Smooth muscle cell (in vitro differentiated cells): ENCODE data around the gene LRP1B. TPM values are rescaled to one million over a fixed set of nuclear protein-coding genes. Genes with fewer than 3 reads are reported as not detected.

Source experiments
- DNase-seq: peaks from one replicate; lab custom pipeline; 2025; ENCODE audit not compliant: unreplicated experiment; lab: John Stamatoyannopoulos, UW
- H2AFZ ChIP-seq: fragments of 200-600 bp; sonication (generic); 2 replicates; pipeline ENCODE4 v1.6.0; 2016; ENCODE audit warnings: antibody characterized with exemption, low read depth, mild to moderate bottlenecking
- H3F3A ChIP-seq: fragments of 200-600 bp; sonication (generic); 2 replicates; pipeline ENCODE4 v1.6.0; 2017; ENCODE audit warnings: antibody characterized with exemption, low read depth
- H3K27ac ChIP-seq: fragments of 200-600 bp; sonication (generic); 2 replicates; pipeline ENCODE4 v1.5.1; 2016; ENCODE audit warnings: low read depth, mild to moderate bottlenecking
- H3K27me3 ChIP-seq: fragments of 200-600 bp; sonication (generic); 2 replicates; pipeline ENCODE4 v1.6.1; 2016; ENCODE audit warnings: low read depth, mild to moderate bottlenecking
- H3K36me3 ChIP-seq: fragments of 200-600 bp; sonication (generic); 2 replicates; pipeline ENCODE4 v1.5.1; 2016; ENCODE audit warnings: low read depth
- H3K4me1 ChIP-seq: fragments of 200-600 bp; sonication (generic); 2 replicates; pipeline ENCODE4 v1.5.1; 2016; ENCODE audit warnings: low read depth
- H3K4me2 ChIP-seq: fragments of 200-600 bp; sonication (generic); 2 replicates; pipeline ENCODE4 v1.6.0; 2016; ENCODE audit warnings: mild to moderate bottlenecking
- H3K4me3 ChIP-seq: fragments of 200-600 bp; sonication (generic); 2 replicates; pipeline ENCODE4 v1.5.1; 2016; ENCODE audit warnings: mild to moderate bottlenecking
- H3K79me2 ChIP-seq: fragments of 200-600 bp; sonication (generic); 2 replicates; pipeline ENCODE4 v1.6.0; 2016; ENCODE audit warnings: low read depth, mild to moderate bottlenecking
- H3K9ac ChIP-seq: fragments of 200-600 bp; sonication (generic); 2 replicates; pipeline ENCODE4 v1.6.0; 2016; ENCODE audit warnings: low read depth
- H3K9me3 ChIP-seq: fragments of 200-600 bp; sonication (generic); replicated peaks from 2 replicates; pipeline ENCODE4 v1.5.1; 2016; ENCODE audit warnings: low read depth
- H4K20me1 ChIP-seq: fragments of 200-600 bp; sonication (generic); 2 replicates; pipeline ENCODE4 v1.6.0; 2016; ENCODE audit warnings: low read depth
- WGBS: methylation state at CpG from one replicate; pipeline ENCODE4 v1.1.7; 2016; ENCODE audit warnings: low lambda C conversion rate; 5-methylcytosine and 5-hydroxymethylcytosine counted together
- polyA plus RNA-seq: library from polyadenylated mRNA; unstranded; fragments of >200 nt; fragmentation: Nextera tagmentation; extraction: Ambion mirVana; gene quantifications from 2 replicates; pipeline ENCODE4 v1.2.1, GENCODE V29; 2016
- total RNA-seq: library from RNA; depleted of rRNA; stranded (reverse); fragments of >200 nt; gene quantifications from 2 replicates; pipeline ENCODE4 v1.2.3, GENCODE V29; 2014
- TF ChIP-seq, protein P1 (sequence below): fragments of 200-600 bp; sonication (generic); IDR thresholded peaks from 2 replicates; pipeline ENCODE4 v1.5.1; 2017; ENCODE audit warnings: borderline replicate concordance, mild to moderate bottlenecking, antibody characterized with exemption; ENCODE audit not compliant: insufficient read depth, poor library complexity, severe bottlenecking

Gene LRP1B
- total and polyA plus RNA-seq, 2 experiments from 2014 or later = 0.08 to 2.9 TPM

GRCh38 chr2:141630407-141630930, 500.3 kb downstream of the LRP1B start:
- WGBS = 54% methylated on average over 3 of the region's 3 CpGs
- Histone ChIP-seq H3K9me3 (no peaks in the 10 kb centered on the region), H3K4me1 (no peaks in the 10 kb centered on the region), H3K36me3 (no peaks in the 10 kb centered on the region), H3K4me2 (no peak overlapping the region), H2AFZ (peak overlapping the region; percentile 65), H3F3A (no peaks in the 10 kb centered on the region), H3K27ac (no peak overlapping the region), H3K27me3 (no peaks in the 10 kb centered on the region), H3K9ac (no peak overlapping the region), H4K20me1 (no peaks in the 10 kb centered on the region), H3K4me3 (no peak overlapping the region), H3K79me2 (no peaks in the 10 kb centered on the region)
- no peak for DNase-seq
- TF ChIP-seq, protein P1, sequence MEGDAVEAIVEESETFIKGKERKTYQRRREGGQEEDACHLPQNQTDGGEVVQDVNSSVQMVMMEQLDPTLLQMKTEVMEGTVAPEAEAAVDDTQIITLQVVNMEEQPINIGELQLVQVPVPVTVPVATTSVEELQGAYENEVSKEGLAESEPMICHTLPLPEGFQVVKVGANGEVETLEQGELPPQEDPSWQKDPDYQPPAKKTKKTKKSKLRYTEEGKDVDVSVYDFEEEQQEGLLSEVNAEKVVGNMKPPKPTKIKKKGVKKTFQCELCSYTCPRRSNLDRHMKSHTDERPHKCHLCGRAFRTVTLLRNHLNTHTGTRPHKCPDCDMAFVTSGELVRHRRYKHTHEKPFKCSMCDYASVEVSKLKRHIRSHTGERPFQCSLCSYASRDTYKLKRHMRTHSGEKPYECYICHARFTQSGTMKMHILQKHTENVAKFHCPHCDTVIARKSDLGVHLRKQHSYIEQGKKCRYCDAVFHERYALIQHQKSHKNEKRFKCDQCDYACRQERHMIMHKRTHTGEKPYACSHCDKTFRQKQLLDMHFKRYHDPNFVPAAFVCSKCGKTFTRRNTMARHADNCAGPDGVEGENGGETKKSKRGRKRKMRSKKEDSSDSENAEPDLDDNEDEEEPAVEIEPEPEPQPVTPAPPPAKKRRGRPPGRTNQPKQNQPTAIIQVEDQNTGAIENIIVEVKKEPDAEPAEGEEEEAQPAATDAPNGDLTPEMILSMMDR = no peak

- no peaks in the 10 kb centered on the region for H3K79me2 ChIP-seq
- no peaks in the 10 kb centered on the region for H3K27me3 ChIP-seq
- H2AFZ ChIP-seq = no peak overlapping the region
- no peak for DNase-seq
- no peaks in the 10 kb centered on the region for H3K9me3 ChIP-seq
- H3K27ac ChIP-seq = no peak overlapping the region
- no peaks in the 10 kb centered on the region for H3K36me3 ChIP-seq
- H3F3A ChIP-seq = no peaks in the 10 kb centered on the region
- TF ChIP-seq, protein P1 = no peak
- H3K4me1 ChIP-seq = no peaks in the 10 kb centered on the region
- no peak overlapping the region for H3K4me2 ChIP-seq
- no peaks in the 10 kb centered on the region for H4K20me1 ChIP-seq
- H3K9ac ChIP-seq = no peak overlapping the region
- no peak overlapping the region for H3K4me3 ChIP-seq
These were observed 510.4 kb downstream of the LRP1B start for GRCh38 chr2:141620372-141620771.

GRCh38 chr2:141618457-141618856, 512.4 kb downstream of the LRP1B start:
- H3K4me3 ChIP-seq = no peak overlapping the region
- no peak for DNase-seq

GRCh38 chr2:141611981-141612380, 518.8 kb downstream of the LRP1B start:
- Histone ChIP-seq H3K27me3 (no peaks in the 10 kb centered on the region), H3K36me3 (no peaks in the 10 kb centered on the region), H3K79me2 (no peaks in the 10 kb centered on the region), H3K27ac (no peak overlapping the region), H2AFZ (peak overlapping the region; percentile 66), H4K20me1 (no peaks in the 10 kb centered on the region), H3K9ac (no peak overlapping the region), H3K4me2 (peak overlapping the region; percentile 73), H3K9me3 (no peaks in the 10 kb centered on the region), H3K4me1 (peaks cover 13% of the 10 kb centered on the region), H3F3A (no peaks in the 10 kb centered on the region), H3K4me3 (no peak overlapping the region)
- no peak for DNase-seq
- TF ChIP-seq, protein P1 = no peak
- 42% methylated on average over 1 of the region's 1 CpG for WGBS

More at GRCh38 chr2:141618457-141618856, 512.4 kb downstream of the LRP1B start:
- 88% methylated on average over 2 of the region's 2 CpGs for WGBS
- Histone ChIP-seq H3K79me2 (no peaks in the 10 kb centered on the region), H4K20me1 (no peaks in the 10 kb centered on the region), H3K36me3 (no peaks in the 10 kb centered on the region), H3K4me1 (no peaks in the 10 kb centered on the region), H3K27me3 (no peaks in the 10 kb centered on the region), H3K27ac (no peak overlapping the region), H3K9ac (no peak overlapping the region), H2AFZ (no peak overlapping the region), H3K9me3 (no peaks in the 10 kb centered on the region), H3F3A (no peaks in the 10 kb centered on the region), H3K4me2 (no peak overlapping the region)
- TF ChIP-seq, protein P1 = no peak
